Panc1 (cell line): ENCODE data around the gene TAT. TPM values are rescaled to one million over a fixed set of nuclear protein-coding genes. Genes with fewer than 3 reads are reported as not detected.

Experiments
- ATAC-seq: fragments of 200-7000 bp; cut with Tn5 transposase; 2 replicates; pipeline ENCODE4 v1.9.1; 2020; ENCODE audit warnings: mild to moderate bottlenecking, moderate library complexity
- BruUV-seq: library from RNA; stranded (reverse); fragments of 400-500 nt; replicated peaks from 2 replicates; lab custom pipeline; 2021; lab: Mats Ljungman, UMichigan
- CTCF ChIA-PET: fragments of 300-600 bp; sonication (Branson Sonifier 250); formaldehyde crosslinking; loops from one replicate; lab custom pipeline; 2022; ENCODE audit warnings: antibody characterized with exemption; lab: Charles Lee
- POLR2A ChIA-PET: fragments of 300-600 bp; sonication (Branson Sonifier 250); formaldehyde crosslinking; loops from one replicate; lab custom pipeline; 2022; ENCODE audit warnings: antibody characterized with exemption; lab: Charles Lee
- DNase-seq: peaks from one replicate; pipeline ENCODE4 v3.0.0-alpha.2; 2010; ENCODE audit warnings: low read depth, low spot score
- H3K27ac ChIP-seq: 2 replicates; pipeline ENCODE4 v1.5.1; 2011; ENCODE audit warnings: mild to moderate bottlenecking, low read length, inconsistent platforms
- H3K27me3 ChIP-seq: fragments of 200-500 bp; sonication (Bioruptor generic); 2 replicates; pipeline ENCODE4 v1.6.0; 2014; ENCODE audit warnings: low read length, inconsistent platforms; ENCODE audit not compliant: control insufficient read depth, insufficient read depth
- H3K36me3 ChIP-seq: fragments of 200-500 bp; sonication (Bioruptor generic); 2 replicates; pipeline ENCODE4 v1.5.1; 2014; ENCODE audit warnings: inconsistent platforms, mild to moderate bottlenecking, low read length, moderate library complexity; ENCODE audit not compliant: control insufficient read depth, insufficient read depth
- H3K4me1 ChIP-seq: 2 replicates; pipeline ENCODE4 v1.5.1; 2011; ENCODE audit warnings: inconsistent platforms, mild to moderate bottlenecking, low read length, moderate library complexity; ENCODE audit not compliant: control insufficient read depth, insufficient read depth
- H3K4me3 ChIP-seq, 2 experiments: 2 replicates each; pipeline ENCODE4 v1.5.1; 2011 to 2012; ENCODE audit warnings: low read depth in 2 of 2, low read length in 2 of 2, mild to moderate bottlenecking in 2 of 2, inconsistent platforms in 1 of 2, moderate library complexity in 1 of 2
- H3K9me3 ChIP-seq: fragments of 200-500 bp; sonication (Bioruptor generic); 2 replicates; pipeline ENCODE4 v1.5.1; 2014; ENCODE audit warnings: low read depth, mild to moderate bottlenecking, inconsistent platforms, low read length, moderate library complexity; ENCODE audit not compliant: control insufficient read depth, insufficient read depth
- CTCF ChIP-seq: fragments of 450-650 bp; IDR thresholded peaks from 2 replicates; pipeline ENCODE4 v1.5.1; 2017; ENCODE audit warnings: mild to moderate bottlenecking
- POLR2AphosphoS5 ChIP-seq: IDR thresholded peaks from 2 replicates; pipeline ENCODE4 v1.6.1; 2012; ENCODE audit warnings: mild to moderate bottlenecking, low read depth, low read length, moderate library complexity
- REST ChIP-seq, 2 experiments: IDR thresholded peaks; 2 replicates each; pipeline ENCODE4 v1.6.1; 2011 to 2012; ENCODE audit warnings: low read depth in 2 of 2, control low read depth in 1 of 2, low read length in 1 of 2, mild to moderate bottlenecking in 1 of 2, moderate library complexity in 1 of 2; ENCODE audit not compliant: insufficient read depth in 1 of 2
- SIN3A ChIP-seq: IDR thresholded peaks from 2 replicates; pipeline ENCODE4 v1.6.1; 2012; ENCODE audit warnings: low read depth, mild to moderate bottlenecking, low read length, moderate library complexity, borderline replicate concordance; ENCODE audit not compliant: insufficient read depth
- TCF7L2 ChIP-seq: IDR thresholded peaks from 2 replicates; pipeline ENCODE4 v1.6.1; 2011; ENCODE audit warnings: mild to moderate bottlenecking, low read depth, low read length, inconsistent platforms
- in situ Hi-C: cut with HindIII; loops from 2 replicates; pipeline ENCODE4 v1.10.0; 2016; ENCODE audit warnings: low sequenced_read_pairs, low pct_unique_long_range_greater_than_20kb
- intact Hi-C: fragments of 100-400 bp; cut with micrococcal nuclease; formaldehyde crosslinking; loops from one replicate; pipeline ENCODE4 v1.10.0; 2022; ENCODE audit not compliant: unreplicated experiment
- total RNA-seq: library from RNA; stranded (reverse); gene quantifications from one replicate; pipeline ENCODE4 v1.2.1, GENCODE V29; 2021; ENCODE audit not compliant: unreplicated experiment

Gene TAT
- total RNA-seq, 1 experiment from 2014 or later = 0.49 TPM

- CTCF ChIA-PET = no interaction called here
- no TSS peak for BruUV-seq
- DNase-seq (no peak), ATAC-seq (no peak)
- H3K36me3 ChIP-seq = no peaks in the 10 kb centered on the region; the same call in 1 of the 2 replicates
- TF ChIP-seq REST (IDR thresholded peaks at IDR 0.05; ENCODE audit: insufficient read depth in 1 of 2, low read depth in 2 of 2, low read length in 1 of 2) (no peak), CTCF (no peak), TCF7L2 (no peak), POLR2AphosphoS5 (no peak), SIN3A (no peak)
- H3K4me3 ChIP-seq = no peak overlapping the region
- intact Hi-C loops (loop anchor here (5.0 kb wide), 1 partner anchor 44 kb away; no protein-coding TSS in a partner anchor), in situ Hi-C loops (no loop called here)
- POLR2A ChIA-PET = no interaction called here
- H3K4me1 ChIP-seq = no peaks in the 10 kb centered on the region
- no peaks in the 10 kb centered on the region for H3K9me3 ChIP-seq
- H3K27me3 ChIP-seq = no peaks in the 10 kb centered on the region
- no peak overlapping the region for H3K27ac ChIP-seq
Measured at GRCh38 chr16:71567931-71568330, 9.0 kb downstream of the TAT start.

GRCh38 chr16:71565812-71566700 lies 10.8 kb downstream of the TAT start:
- Histone ChIP-seq H3K27me3 (no peaks in the 10 kb centered on the region), H3K4me1 (no peaks in the 10 kb centered on the region), H3K4me3 (peak overlapping the region in 1 of 2 experiments; percentile 54; a peak in 1 of 4 replicates), H3K27ac (no peak overlapping the region), H3K36me3 (no peaks in the 10 kb centered on the region; the same call in 1 of the 2 replicates), H3K9me3 (no peaks in the 10 kb centered on the region)
- CTCF ChIA-PET = interaction anchor here (1.7 kb wide), 1 partner anchor 45 kb away, joined by 17 read pairs; no protein-coding TSS in a partner anchor
- in situ Hi-C loops (no loop called here), intact Hi-C loops (loop anchor here (5.0 kb wide), 1 partner anchor 46 kb away; no protein-coding TSS in a partner anchor)
- TF ChIP-seq POLR2AphosphoS5 (no peak), REST (IDR thresholded peaks at IDR 0.05; ENCODE audit: insufficient read depth in 1 of 2, low read depth in 2 of 2, low read length in 1 of 2) (no peak), SIN3A (no peak), TCF7L2 (no peak), CTCF (no peak)
- no peak for DNase-seq
- BruUV-seq = no TSS peak
- POLR2A ChIA-PET = interaction anchor here (0.8 kb wide), 1 partner anchor 63 kb away, joined by 17 read pairs; no protein-coding TSS in a partner anchor
- no peak for ATAC-seq
